Activated B cell treated with CpG ODN at 0.5 μM for 24 hours (primary cell): ENCODE results near the gene PPP1R3C. TPM values are rescaled to one million over a fixed set of nuclear protein-coding genes. Genes with fewer than 3 reads are reported as not detected.

Source experiments
- ATAC-seq: fragments of 200-7000 bp; cut with Tn5 transposase; one replicate; pipeline ENCODE4 v1.10.0; 2021; ENCODE audit warnings: low read depth, mild to moderate bottlenecking, moderate library complexity
- CTCF ChIA-PET: fragments of 350-600 bp; sonication (Branson Sonifier 250); formaldehyde crosslinking; loops from one replicate; lab custom pipeline; 2021; ENCODE audit warnings: antibody characterized with exemption; lab: Charles Lee
- POLR2A ChIA-PET: fragments of 350-600 bp; sonication (Branson Sonifier 250); formaldehyde crosslinking; loops from one replicate; lab custom pipeline; 2021; ENCODE audit warnings: antibody characterized with exemption; lab: Charles Lee
- DNase-seq: peaks from one replicate; pipeline ENCODE4 v3.0.0; 2022
- H3K27ac Mint-ChIP-seq: one replicate; pipeline ENCODE4 v1.8.0; 2020; ENCODE audit warnings: mixed read lengths
- H3K27me3 Mint-ChIP-seq: one replicate; pipeline ENCODE4 v1.8.0; 2021; ENCODE audit warnings: mixed read lengths
- H3K36me3 Mint-ChIP-seq: one replicate; pipeline ENCODE4 v1.8.0; 2021; ENCODE audit warnings: low read depth, mixed read lengths
- H3K4me1 Mint-ChIP-seq: one replicate; pipeline ENCODE4 v1.8.0; 2021; ENCODE audit warnings: mixed read lengths
- H3K4me3 Mint-ChIP-seq: one replicate; pipeline ENCODE4 v1.8.0; 2020; ENCODE audit warnings: mild to moderate bottlenecking, mixed read lengths
- H3K9me3 Mint-ChIP-seq: one replicate; pipeline ENCODE4 v1.8.0; 2020; ENCODE audit warnings: mixed read lengths
- intact Hi-C: fragments of 100-400 bp; cut with micrococcal nuclease; formaldehyde crosslinking; loops from one replicate; pipeline ENCODE4 v1.15.1; 2024
- total RNA-seq: library from RNA; stranded (reverse); gene quantifications from 2 replicates; pipeline ENCODE4 v1.2.3, GENCODE V29; 2022
- TF ChIP-seq, protein P1 (sequence below): fragments of 200-600 bp; IDR thresholded peaks from one replicate; pipeline ENCODE4 v1.8.0; 2022; ENCODE audit warnings: antibody characterized with exemption, mild to moderate bottlenecking

The PPP1R3C gene
- total RNA-seq, 1 donor from 2014 or later = not detected

DNA sequence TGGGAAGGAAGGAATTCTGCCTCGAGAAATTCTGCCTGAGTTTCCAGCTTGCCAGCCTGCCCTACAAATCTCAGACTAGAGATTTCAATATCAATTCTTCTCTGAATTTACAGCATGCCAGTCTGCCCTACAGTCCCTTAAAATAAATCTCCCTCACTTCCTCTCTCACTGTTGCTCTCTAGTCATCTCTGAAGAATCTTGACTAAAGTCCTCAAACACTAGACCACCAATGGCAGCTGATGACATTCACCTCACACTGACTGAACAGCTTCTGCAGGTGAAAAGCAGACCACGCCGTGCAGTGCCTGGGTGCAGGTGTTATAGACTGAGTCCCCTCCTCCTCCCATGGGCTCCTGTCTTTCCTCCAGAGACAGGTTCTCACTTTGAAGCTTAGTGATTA is 30.4 kb downstream of the PPP1R3C start:
- ATAC-seq (no peak), DNase-seq (no peak)
- H3K9me3 Mint-ChIP-seq = peaks cover 7% of the 10 kb centered on the region
- ChIA-PET POLR2A (no interaction called here), CTCF (no interaction called here)
- no peaks in the 10 kb centered on the region for H3K4me1 Mint-ChIP-seq
- intact Hi-C loops = no loop called here
- H3K27me3 Mint-ChIP-seq = peaks cover 4% of the 10 kb centered on the region
- H3K36me3 Mint-ChIP-seq = no peaks in the 10 kb centered on the region
- H3K4me3 Mint-ChIP-seq = no peak overlapping the region
- H3K27ac Mint-ChIP-seq = no peak overlapping the region
- TF ChIP-seq, protein P1, sequence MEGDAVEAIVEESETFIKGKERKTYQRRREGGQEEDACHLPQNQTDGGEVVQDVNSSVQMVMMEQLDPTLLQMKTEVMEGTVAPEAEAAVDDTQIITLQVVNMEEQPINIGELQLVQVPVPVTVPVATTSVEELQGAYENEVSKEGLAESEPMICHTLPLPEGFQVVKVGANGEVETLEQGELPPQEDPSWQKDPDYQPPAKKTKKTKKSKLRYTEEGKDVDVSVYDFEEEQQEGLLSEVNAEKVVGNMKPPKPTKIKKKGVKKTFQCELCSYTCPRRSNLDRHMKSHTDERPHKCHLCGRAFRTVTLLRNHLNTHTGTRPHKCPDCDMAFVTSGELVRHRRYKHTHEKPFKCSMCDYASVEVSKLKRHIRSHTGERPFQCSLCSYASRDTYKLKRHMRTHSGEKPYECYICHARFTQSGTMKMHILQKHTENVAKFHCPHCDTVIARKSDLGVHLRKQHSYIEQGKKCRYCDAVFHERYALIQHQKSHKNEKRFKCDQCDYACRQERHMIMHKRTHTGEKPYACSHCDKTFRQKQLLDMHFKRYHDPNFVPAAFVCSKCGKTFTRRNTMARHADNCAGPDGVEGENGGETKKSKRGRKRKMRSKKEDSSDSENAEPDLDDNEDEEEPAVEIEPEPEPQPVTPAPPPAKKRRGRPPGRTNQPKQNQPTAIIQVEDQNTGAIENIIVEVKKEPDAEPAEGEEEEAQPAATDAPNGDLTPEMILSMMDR = no peak

DNA sequence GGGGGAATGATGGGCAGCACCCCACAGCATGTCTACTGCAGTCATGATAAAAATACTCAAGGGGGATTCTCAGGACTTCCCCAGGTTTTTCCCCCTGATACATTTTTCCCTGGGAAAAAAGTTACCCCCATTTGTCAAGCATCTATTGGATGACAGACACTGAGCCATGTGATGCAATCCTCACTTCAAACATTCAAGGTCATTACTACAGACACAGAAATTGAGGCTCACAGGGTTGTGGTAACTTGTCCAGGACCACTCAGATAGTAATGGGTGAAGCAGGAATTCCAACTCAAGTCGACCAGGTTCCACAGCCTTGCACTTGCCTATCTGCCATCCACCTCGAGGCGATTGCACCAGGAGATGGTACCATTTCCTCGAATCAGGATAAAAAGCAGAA is 31.7 kb downstream of the PPP1R3C start:
- ATAC-seq = no peak
- Mint-ChIP-seq H3K4me3 (no peak overlapping the region), H3K27ac (no peak overlapping the region), H3K27me3 (peaks cover 8% of the 10 kb centered on the region), H3K9me3 (peaks cover 5% of the 10 kb centered on the region), H3K36me3 (no peaks in the 10 kb centered on the region), H3K4me1 (no peaks in the 10 kb centered on the region)
- DNase-seq = no peak
- CTCF ChIA-PET = no interaction called here
- POLR2A ChIA-PET = no interaction called here
- TF ChIP-seq, protein P1 = no peak
- intact Hi-C loops = no loop called here

DNA sequence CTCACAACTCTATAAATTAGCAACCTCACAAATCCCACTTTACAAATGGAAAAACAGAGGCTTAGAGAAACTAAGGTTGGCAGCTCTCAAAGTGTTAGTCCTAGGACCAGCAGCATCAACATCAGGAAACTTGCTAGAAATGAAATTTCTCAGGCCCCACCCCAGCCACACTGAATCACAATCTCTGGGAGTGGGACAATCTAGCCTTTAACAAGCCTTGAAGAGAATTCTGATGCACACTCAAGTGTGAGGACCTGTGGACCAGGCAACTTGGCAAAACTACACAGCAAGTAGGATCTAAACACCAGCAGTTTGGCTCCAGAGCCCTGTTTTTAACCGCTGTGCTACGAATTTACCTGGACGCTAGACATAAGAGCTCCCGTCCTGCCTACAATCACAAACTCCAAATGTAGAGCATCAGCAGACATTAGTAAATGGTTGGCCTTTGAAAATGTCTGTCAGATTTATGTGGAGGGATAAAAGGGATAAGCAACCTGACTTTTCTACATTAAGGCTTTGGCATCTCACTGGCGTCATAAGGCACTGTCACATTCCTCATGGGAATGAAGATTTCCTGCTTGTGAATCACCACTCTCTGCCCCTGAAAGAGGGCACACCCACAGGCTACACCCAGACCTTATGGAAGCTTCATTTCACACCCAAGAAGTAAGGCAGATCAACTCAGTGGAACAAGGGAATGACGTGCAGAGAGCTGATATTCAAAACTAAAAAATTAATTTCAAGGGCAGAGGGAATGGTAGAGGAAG is 34.5 kb downstream of the PPP1R3C start:
- no peaks in the 10 kb centered on the region for H3K4me1 Mint-ChIP-seq
- H3K9me3 Mint-ChIP-seq = no peaks in the 10 kb centered on the region
- H3K36me3 Mint-ChIP-seq = no peaks in the 10 kb centered on the region
- no peak overlapping the region for H3K4me3 Mint-ChIP-seq
- POLR2A ChIA-PET = no interaction called here
- TF ChIP-seq, protein P1 = no peak
- no peak for DNase-seq
- ATAC-seq = no peak
- no peak overlapping the region for H3K27ac Mint-ChIP-seq
- peaks cover 12% of the 10 kb centered on the region for H3K27me3 Mint-ChIP-seq
- intact Hi-C loops = no loop called here
- CTCF ChIA-PET = no interaction called here

- DNase-seq (no peak), ATAC-seq (no peak)
- no peak overlapping the region for H3K4me3 Mint-ChIP-seq
- H3K9me3 Mint-ChIP-seq = no peaks in the 10 kb centered on the region
- peaks cover 12% of the 10 kb centered on the region for H3K27me3 Mint-ChIP-seq
- no peak overlapping the region for H3K27ac Mint-ChIP-seq
- TF ChIP-seq, protein P1 = no peak
- intact Hi-C loops = no loop called here
- ChIA-PET POLR2A (no interaction called here), CTCF (no interaction called here)
- no peaks in the 10 kb centered on the region for H3K4me1 Mint-ChIP-seq
- no peaks in the 10 kb centered on the region for H3K36me3 Mint-ChIP-seq
Measured at GRCh38 chr10:91597197-91597881, 35.5 kb downstream of the PPP1R3C start.

- CTCF ChIA-PET = no interaction called here
Measured at GRCh38 chr10:91596825-91597196, 36.1 kb downstream of the PPP1R3C start.

More at GRCh38 chr10:91596825-91597196, 36.1 kb downstream of the PPP1R3C start:
- DNase-seq (no peak), ATAC-seq (no peak)
- intact Hi-C loops = no loop called here
- Mint-ChIP-seq H3K27me3 (peaks cover 12% of the 10 kb centered on the region), H3K4me3 (no peak overlapping the region), H3K36me3 (no peaks in the 10 kb centered on the region), H3K27ac (no peak overlapping the region), H3K9me3 (no peaks in the 10 kb centered on the region), H3K4me1 (no peaks in the 10 kb centered on the region)
- POLR2A ChIA-PET = no interaction called here
- TF ChIP-seq, protein P1 = no peak
